ENCODE data around the gene RTP5.
"Not testable (repeated sequence)": the region's sequence is repeated elsewhere in the genome, so short reads cannot be mapped to it uniquely, and the experiment has no call there.

RTP5 gene

DNA sequence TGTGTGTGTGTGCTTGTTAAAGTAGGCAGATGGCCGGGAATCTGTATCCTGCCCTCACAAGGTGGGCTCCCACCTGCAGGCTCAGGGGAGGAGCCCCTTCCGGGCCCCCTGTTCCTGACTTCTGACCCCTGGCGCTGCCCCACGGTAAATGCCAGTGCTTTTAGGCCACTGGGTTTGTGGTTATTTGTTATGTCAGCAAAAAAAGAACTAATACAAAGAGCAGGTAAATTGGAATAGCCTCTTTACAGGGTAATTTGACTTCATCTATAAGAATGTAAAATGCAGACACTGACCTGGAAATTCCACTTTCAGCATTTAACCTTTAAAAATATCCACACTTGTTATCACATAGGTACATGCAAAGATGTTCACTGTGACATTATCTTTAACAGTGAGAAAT lies 44.2 kb downstream of the RTP5 start:
- no peak for ATAC-seq (ENCODE audit: insufficient read depth, low read depth)
- H3K4me1 ChIP-seq (ENCODE audit: insufficient read depth, low read length) = no peaks in the 10 kb centered on the region
- H3K79me2 ChIP-seq (ENCODE audit: insufficient read depth, low read length) = no peaks in the 10 kb centered on the region
- H3K27me3 ChIP-seq (ENCODE audit: insufficient read depth, low read length, poor library complexity) = no peaks in the 10 kb centered on the region
- no peak overlapping the region for H3K4me3 ChIP-seq (ENCODE audit: low read depth in 1 of 2, low read length in 2 of 2)
- H3K36me3 ChIP-seq (ENCODE audit: insufficient read depth, low read length) = peaks cover 10% of the 10 kb centered on the region; the same call in 1 of the 2 replicates
- no peak overlapping the region for H3K4me2 ChIP-seq (ENCODE audit: insufficient read depth, low read length)
- no peaks in the 10 kb centered on the region; the same call in 1 of the 2 replicates for H4K20me1 ChIP-seq (ENCODE audit: insufficient read depth, low read length)
- no peak overlapping the region for H2AFZ ChIP-seq (ENCODE audit: low read depth, low read length)
- TF ChIP-seq EZH2 (IDR thresholded peaks at IDR 0.05; ENCODE audit: borderline replicate concordance, low read depth, low read length, severe bottlenecking) (no peak), CTCF (IDR thresholded peaks at IDR 0.05; ENCODE audit: borderline replicate concordance, extremely low read depth, low read length, poor library complexity, severe bottlenecking) (no peak)
- DNase-seq = no peak
- no peak overlapping the region for H3K27ac ChIP-seq (ENCODE audit: low read length)
- no peak overlapping the region for H3K9ac ChIP-seq (ENCODE audit: low read depth, low read length)
- peaks cover 10% of the 10 kb centered on the region for H3K9me3 ChIP-seq (ENCODE audit: insufficient read depth, low read length, severe bottlenecking)

DNA sequence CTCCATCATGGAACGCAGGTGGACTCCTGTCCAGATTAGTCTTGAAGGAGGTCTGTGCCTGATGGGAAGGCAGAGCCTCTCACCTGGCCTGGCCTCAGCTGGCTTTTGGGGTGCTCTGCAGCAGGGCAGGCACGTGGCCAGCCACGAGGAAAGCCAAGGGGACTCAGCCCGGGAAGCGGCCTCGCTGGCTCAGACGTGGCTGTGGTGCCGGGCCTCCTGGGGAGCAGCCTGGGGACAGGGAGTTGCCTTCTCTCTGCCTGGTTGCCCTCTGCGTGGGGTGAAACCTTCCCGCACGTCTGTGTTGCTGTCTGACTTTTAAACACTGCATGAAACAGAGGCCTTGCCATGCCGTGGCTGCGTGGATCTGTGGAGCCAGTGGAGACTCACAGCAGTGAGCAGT lies 45.0 kb downstream of the RTP5 start:
- Histone ChIP-seq H3K4me2 (ENCODE audit: insufficient read depth, low read length) (no peak overlapping the region), H3K27me3 (ENCODE audit: insufficient read depth, low read length, poor library complexity) (no peaks in the 10 kb centered on the region), H3K4me3 (ENCODE audit: low read depth in 1 of 2, low read length in 2 of 2) (no peak overlapping the region), H3K36me3 (ENCODE audit: insufficient read depth, low read length) (peaks cover 10% of the 10 kb centered on the region; the same call in 1 of the 2 replicates), H4K20me1 (ENCODE audit: insufficient read depth, low read length) (no peaks in the 10 kb centered on the region), H3K9me3 (ENCODE audit: insufficient read depth, low read length, severe bottlenecking) (peaks cover 10% of the 10 kb centered on the region), H2AFZ (ENCODE audit: low read depth, low read length) (no peak overlapping the region), H3K4me1 (ENCODE audit: insufficient read depth, low read length) (no peaks in the 10 kb centered on the region), H3K27ac (ENCODE audit: low read length) (no peak overlapping the region), H3K79me2 (ENCODE audit: insufficient read depth, low read length) (no peaks in the 10 kb centered on the region), H3K9ac (ENCODE audit: low read depth, low read length) (no peak overlapping the region)
- ATAC-seq (ENCODE audit: insufficient read depth, low read depth) (no peak), DNase-seq (no peak)
- TF ChIP-seq CTCF (IDR thresholded peaks at IDR 0.05; ENCODE audit: borderline replicate concordance, extremely low read depth, low read length, poor library complexity, severe bottlenecking) (no peak), EZH2 (IDR thresholded peaks at IDR 0.05; ENCODE audit: borderline replicate concordance, low read depth, low read length, severe bottlenecking) (no peak)

DNA sequence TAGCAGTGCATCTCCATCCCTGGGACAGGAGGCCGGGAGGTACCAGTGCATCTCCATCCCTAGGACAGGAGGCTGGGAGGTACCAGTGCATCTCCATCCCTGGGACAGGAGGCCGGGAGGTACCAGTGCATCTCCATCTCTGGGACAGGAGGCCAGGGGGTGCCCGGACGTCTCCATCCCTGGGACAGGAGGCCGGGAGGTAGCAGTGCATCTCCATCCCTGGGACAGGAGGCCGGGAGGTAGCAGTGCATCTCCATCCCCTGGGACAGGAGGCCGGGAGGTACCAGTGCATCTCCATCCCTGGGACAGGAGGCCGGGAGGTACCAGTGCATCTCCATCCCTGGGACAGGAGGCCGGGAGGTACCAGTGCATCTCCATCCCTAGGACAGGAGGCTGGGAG lies 52.1 kb downstream of the RTP5 start:
- H4K20me1 ChIP-seq (ENCODE audit: insufficient read depth, low read length) = peaks cover 28% of the 10 kb centered on the region
- H3K27me3 ChIP-seq (ENCODE audit: insufficient read depth, low read length, poor library complexity); H3K27ac ChIP-seq (ENCODE audit: low read length); H3K4me1 ChIP-seq (ENCODE audit: insufficient read depth, low read length); ATAC-seq (ENCODE audit: insufficient read depth, low read depth); H3K4me3 ChIP-seq (ENCODE audit: low read depth in 1 of 2, low read length in 2 of 2); H3K9me3 ChIP-seq (ENCODE audit: insufficient read depth, low read length, severe bottlenecking); H2AFZ ChIP-seq (ENCODE audit: low read depth, low read length); H3K9ac ChIP-seq (ENCODE audit: low read depth, low read length); H3K79me2 ChIP-seq (ENCODE audit: insufficient read depth, low read length); H3K36me3 ChIP-seq (ENCODE audit: insufficient read depth, low read length); H3K4me2 ChIP-seq (ENCODE audit: insufficient read depth, low read length); DNase-seq: not testable (repeated sequence)

- Histone ChIP-seq H2AFZ (ENCODE audit: low read depth, low read length) (no peak overlapping the region), H3K4me3 (ENCODE audit: low read depth in 1 of 2, low read length in 2 of 2) (no peak overlapping the region), H3K27ac (ENCODE audit: low read length) (no peak overlapping the region), H3K9ac (ENCODE audit: low read depth, low read length) (no peak overlapping the region), H3K36me3 (ENCODE audit: insufficient read depth, low read length) (no peaks in the 10 kb centered on the region), H3K4me1 (ENCODE audit: insufficient read depth, low read length) (no peaks in the 10 kb centered on the region), H3K9me3 (ENCODE audit: insufficient read depth, low read length, severe bottlenecking) (no peaks in the 10 kb centered on the region), H3K4me2 (ENCODE audit: insufficient read depth, low read length) (no peak overlapping the region), H3K27me3 (ENCODE audit: insufficient read depth, low read length, poor library complexity) (no peaks in the 10 kb centered on the region), H3K79me2 (ENCODE audit: insufficient read depth, low read length) (no peaks in the 10 kb centered on the region; the same call in 1 of the 2 replicates), H4K20me1 (ENCODE audit: insufficient read depth, low read length) (peaks cover 36% of the 10 kb centered on the region)
- TF ChIP-seq CTCF (IDR thresholded peaks at IDR 0.05; ENCODE audit: borderline replicate concordance, extremely low read depth, low read length, poor library complexity, severe bottlenecking) = no peak
- no peak for TF ChIP-seq EZH2 (IDR thresholded peaks at IDR 0.05; ENCODE audit: borderline replicate concordance, low read depth, low read length, severe bottlenecking)
- DNase-seq (no peak), ATAC-seq (ENCODE audit: insufficient read depth, low read depth) (no peak)
These were observed 52.9 kb downstream of the RTP5 start for GRCh38 chr2:241922411-241922810.

DNA sequence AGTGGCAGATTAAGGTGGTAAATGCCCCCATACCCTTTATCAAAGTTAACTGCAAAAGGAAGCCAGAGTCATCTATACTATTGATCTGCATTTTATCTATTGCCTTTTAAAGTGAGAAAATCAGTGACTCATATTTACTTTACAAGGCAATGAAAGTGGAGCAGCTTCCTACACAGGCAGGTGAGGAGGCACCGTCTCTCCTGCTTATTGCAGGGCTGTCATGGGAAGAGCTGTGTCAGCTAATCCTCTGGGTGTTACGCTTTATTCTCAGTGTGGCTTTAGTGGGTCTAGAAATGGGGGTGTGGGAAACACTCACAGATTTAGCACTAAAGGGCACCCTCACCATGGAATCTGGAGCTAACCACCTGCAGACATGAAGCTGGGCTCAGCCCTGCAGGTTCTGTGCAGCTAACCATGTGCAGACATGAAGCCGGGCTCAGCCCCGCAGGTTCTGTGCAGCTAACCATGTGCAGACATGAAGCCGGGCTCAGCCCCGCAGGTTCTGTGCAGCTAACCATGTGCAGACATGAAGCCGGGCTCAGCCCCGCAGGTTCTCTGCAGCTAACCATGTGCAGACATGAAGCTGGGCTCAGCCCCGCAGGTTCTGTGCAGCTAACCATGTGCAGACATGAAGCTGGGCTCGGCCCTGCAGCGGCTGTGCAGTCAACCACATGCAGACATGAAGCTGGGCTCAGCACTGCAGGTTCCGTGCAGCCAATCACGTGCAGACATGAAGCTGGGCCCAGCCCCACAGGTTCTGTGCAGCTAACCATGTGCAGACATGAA lies 53.5 kb downstream of the RTP5 start:
- H3K4me3 ChIP-seq (ENCODE audit: low read depth in 1 of 2, low read length in 2 of 2); H3K36me3 ChIP-seq (ENCODE audit: insufficient read depth, low read length); DNase-seq; H3K79me2 ChIP-seq (ENCODE audit: insufficient read depth, low read length); H3K9ac ChIP-seq (ENCODE audit: low read depth, low read length); H3K27ac ChIP-seq (ENCODE audit: low read length); H2AFZ ChIP-seq (ENCODE audit: low read depth, low read length); ATAC-seq (ENCODE audit: insufficient read depth, low read depth); H3K4me2 ChIP-seq (ENCODE audit: insufficient read depth, low read length); H3K27me3 ChIP-seq (ENCODE audit: insufficient read depth, low read length, poor library complexity); H3K9me3 ChIP-seq (ENCODE audit: insufficient read depth, low read length, severe bottlenecking); H3K4me1 ChIP-seq (ENCODE audit: insufficient read depth, low read length): not testable (repeated sequence)
- H4K20me1 ChIP-seq (ENCODE audit: insufficient read depth, low read length) = peaks cover 38% of the 10 kb centered on the region
